Thoracic aorta (tissue), 2 donors: Measurements from ENCODE around the gene OXER1. TPM values are rescaled to one million over a fixed set of nuclear protein-coding genes. Genes with fewer than 3 reads are reported as not detected.

Experiments used
- ATAC-seq: fragments of 150-250 bp; one replicate; pipeline ENCODE4 v1.8.0; 2017; ENCODE audit warnings: low read depth; ENCODE audit not compliant: insufficient number of reproducible peaks, low FRiP score
- DNase-seq: peaks from one replicate; pipeline ENCODE4 v3.0.0-alpha.2; 2020; ENCODE audit warnings: low spot score
- H3K27ac ChIP-seq, 2 donors: fragments of 200-600 bp; sonication (generic); 1 replicate in 1 of 2; 2 replicates in 1 of 2; pipeline ENCODE4 v1.5.1; 2016; ENCODE audit warnings: mild to moderate bottlenecking in 2 of 2, moderate library complexity in 2 of 2
- H3K27me3 ChIP-seq: fragments of 200-600 bp; sonication (generic); replicated peaks from 2 replicates; pipeline ENCODE4 v1.6.0; 2016; ENCODE audit warnings: mild to moderate bottlenecking; ENCODE audit not compliant: insufficient read depth
- H3K36me3 ChIP-seq: fragments of 200-600 bp; sonication (generic); one replicate; pipeline ENCODE4 v1.5.1; 2016
- H3K4me1 ChIP-seq, 2 donors: fragments of 200-600 bp; sonication (generic); 1 replicate in 1 of 2; 2 replicates in 1 of 2; pipeline versions ENCODE4 v1.5.1 to v1.6.0; 2016; ENCODE audit warnings: low read depth in 2 of 2, mild to moderate bottlenecking in 1 of 2; ENCODE audit not compliant: control insufficient read depth in 1 of 2
- H3K4me3 ChIP-seq: fragments of 200-600 bp; sonication (generic); 2 replicates; pipeline ENCODE4 v1.5.1; 2016; ENCODE audit warnings: mild to moderate bottlenecking
- H3K9me3 ChIP-seq: fragments of 200-600 bp; sonication (generic); 2 replicates; pipeline ENCODE4 v1.5.1; 2016
- CTCF ChIP-seq: fragments of 200-600 bp; sonication (generic); IDR thresholded peaks from one replicate; pipeline ENCODE4 v1.5.1; 2019; ENCODE audit warnings: antibody characterized with exemption
- total RNA-seq, 2 donors: library from RNA; depleted of rRNA; stranded (reverse); fragments of >200 nt; gene quantifications; one replicate each; pipeline versions ENCODE4 v1.1.0 to v1.2.3, GENCODE V29; 2016

OXER1 gene
- total RNA-seq, 2 donors from 2014 or later, result 4.6 to 5.8 TPM

GRCh38 chr2:42754021-42754775, 9.7 kb downstream of the OXER1 start:
- Histone ChIP-seq H3K9me3 (no peaks in the 10 kb centered on the region), H3K27me3 (no peaks in the 10 kb centered on the region), H3K36me3 (no peaks in the 10 kb centered on the region), H3K4me3 (no peak overlapping the region), H3K27ac (peak overlapping the region in 1 of 2 donors; percentile 18), H3K4me1 (peaks cover 5 to 26% of the 10 kb centered on the region in 2 donors)
- TF ChIP-seq CTCF, result no peak
- no peak for ATAC-seq
- no peak for DNase-seq

GRCh38 chr2:42752816-42753813, 10.8 kb downstream of the OXER1 start:
- no peaks in the 10 kb centered on the region for H3K36me3 ChIP-seq
- H3K27ac ChIP-seq, result no peak overlapping the region
- no peak for DNase-seq
- no peak for ATAC-seq
- H3K27me3 ChIP-seq, result no peaks in the 10 kb centered on the region
- no peaks in the 10 kb centered on the region for H3K9me3 ChIP-seq
- no peak overlapping the region for H3K4me3 ChIP-seq
- peaks cover 5 to 26% of the 10 kb centered on the region in 2 donors for H3K4me1 ChIP-seq
- no peak for TF ChIP-seq CTCF

GRCh38 chr2:42752314-42752713, 11.6 kb downstream of the OXER1 start:
- H3K27ac ChIP-seq, result no peak overlapping the region
- H3K4me1 ChIP-seq, result peaks cover 5 to 26% of the 10 kb centered on the region in 2 donors
- H3K36me3 ChIP-seq, result no peaks in the 10 kb centered on the region
- TF ChIP-seq CTCF, result no peak
- no peak for ATAC-seq
- H3K27me3 ChIP-seq, result no peaks in the 10 kb centered on the region
- no peak for DNase-seq
- no peaks in the 10 kb centered on the region for H3K9me3 ChIP-seq
- no peak overlapping the region for H3K4me3 ChIP-seq

GRCh38 chr2:42748840-42749239, 15.1 kb downstream of the OXER1 start:
- Histone ChIP-seq H3K9me3 (no peaks in the 10 kb centered on the region), H3K36me3 (no peaks in the 10 kb centered on the region)

More at GRCh38 chr2:42748840-42749239, 15.1 kb downstream of the OXER1 start:
- H3K27me3 ChIP-seq, result no peaks in the 10 kb centered on the region
- no peak overlapping the region for H3K4me3 ChIP-seq
- no peak for DNase-seq
- H3K4me1 ChIP-seq, result peaks cover 0 to 7% of the 10 kb centered on the region in 2 donors
- H3K27ac ChIP-seq, result no peak overlapping the region
- no peak for ATAC-seq
- TF ChIP-seq CTCF, result no peak
